ENCODE data around the gene WDR55.

DNA sequence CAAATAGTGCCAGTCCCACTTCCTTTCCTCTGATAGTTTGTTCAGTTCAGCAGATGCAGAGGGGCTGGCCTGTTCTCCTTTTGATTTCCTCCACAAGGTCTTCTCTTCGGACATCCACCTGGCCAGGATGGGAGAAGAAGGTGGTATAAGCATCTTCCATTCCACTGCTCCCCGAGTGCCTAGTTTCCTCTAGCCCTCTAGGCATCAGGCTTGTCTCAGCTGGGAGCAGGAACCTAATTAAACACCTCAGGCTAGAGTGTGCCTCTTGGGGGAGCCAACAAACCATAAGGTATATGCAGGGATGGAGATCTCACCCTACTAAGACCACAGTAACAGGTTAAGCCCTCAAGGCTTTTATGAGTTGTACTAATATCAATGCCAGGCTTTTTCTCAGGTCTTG is 9.5 kb downstream of the WDR55 start:
- TF ChIP-seq SP1 (IDR thresholded peaks at IDR 0.05): no peak
- no peak for TF ChIP-seq ARNT (IDR thresholded peaks at IDR 0.05)
- TF ChIP-seq, protein P1, sequence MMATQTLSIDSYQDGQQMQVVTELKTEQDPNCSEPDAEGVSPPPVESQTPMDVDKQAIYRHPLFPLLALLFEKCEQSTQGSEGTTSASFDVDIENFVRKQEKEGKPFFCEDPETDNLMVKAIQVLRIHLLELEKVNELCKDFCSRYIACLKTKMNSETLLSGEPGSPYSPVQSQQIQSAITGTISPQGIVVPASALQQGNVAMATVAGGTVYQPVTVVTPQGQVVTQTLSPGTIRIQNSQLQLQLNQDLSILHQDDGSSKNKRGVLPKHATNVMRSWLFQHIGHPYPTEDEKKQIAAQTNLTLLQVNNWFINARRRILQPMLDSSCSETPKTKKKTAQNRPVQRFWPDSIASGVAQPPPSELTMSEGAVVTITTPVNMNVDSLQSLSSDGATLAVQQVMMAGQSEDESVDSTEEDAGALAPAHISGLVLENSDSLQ (IDR thresholded peaks at IDR 0.05): no peak
- no peak for TF ChIP-seq ZNF384 (IDR thresholded peaks at IDR 0.05)
- TF ChIP-seq ELF4 (IDR thresholded peaks at IDR 0.05): no peak
- no peak for TF ChIP-seq CTBP1 (IDR thresholded peaks at IDR 0.05; ENCODE audit: borderline replicate concordance)
- no peak for TF ChIP-seq FOXA1 (IDR thresholded peaks at IDR 0.05)
- no peak for TF ChIP-seq NFRKB (IDR thresholded peaks at IDR 0.05)
- no peak for TF ChIP-seq BHLHE40 (IDR thresholded peaks at IDR 0.05; ENCODE audit: borderline replicate concordance)

Data from HEK293T (cell line).